Skeletal muscle tissue (tissue), 4 donors: ENCODE data around the gene NLRP9. TPM values are rescaled to one million over a fixed set of nuclear protein-coding genes. Genes with fewer than 3 reads are reported as not detected.
"Not testable (repeated sequence)": the region's sequence is repeated elsewhere in the genome, so short reads cannot be mapped to it uniquely, and the experiment has no call there.

Source experiments
- H3K27ac ChIP-seq: one replicate; pipeline ENCODE4 v1.7.0; 2013; ENCODE audit warnings: mild to moderate bottlenecking, low read depth, low read length, inconsistent platforms
- H3K27me3 ChIP-seq, 3 donors: one replicate each; pipeline ENCODE4 v1.7.0; 2013; ENCODE audit warnings: low read length in 3 of 3; ENCODE audit not compliant: control insufficient read depth in 3 of 3, insufficient read depth in 3 of 3
- H3K36me3 ChIP-seq, 3 donors: one replicate each; pipeline ENCODE4 v1.7.0; 2013; ENCODE audit warnings: low read length in 3 of 3; ENCODE audit not compliant: control insufficient read depth in 3 of 3, insufficient read depth in 3 of 3
- H3K4me1 ChIP-seq, 3 donors: one replicate each; pipeline ENCODE4 v1.7.0; 2013; ENCODE audit warnings: low read length in 3 of 3, mild to moderate bottlenecking in 3 of 3; ENCODE audit not compliant: control insufficient read depth in 3 of 3, insufficient read depth in 3 of 3
- H3K4me3 ChIP-seq, 3 donors: one replicate each; pipeline ENCODE4 v1.7.0; 2013; ENCODE audit warnings: low read length in 3 of 3
- H3K9ac ChIP-seq, 3 donors: one replicate each; pipeline ENCODE4 v1.7.0; 2013; ENCODE audit warnings: low read length in 3 of 3, mild to moderate bottlenecking in 3 of 3, moderate library complexity in 2 of 3, low read depth in 1 of 3
- H3K9me3 ChIP-seq, 3 donors: one replicate each; pipeline ENCODE4 v1.7.0; 2013; ENCODE audit warnings: low read length in 3 of 3; ENCODE audit not compliant: control insufficient read depth in 3 of 3
- total RNA-seq: library from RNA; depleted of rRNA; stranded (reverse); fragments of >200 nt; gene quantifications from one replicate; pipeline ENCODE4 v1.2.3, GENCODE V29; 2014
- donor health status: Osteomylitis.

Gene NLRP9
- not detected for total RNA-seq

- Histone ChIP-seq H3K9me3 (no peaks in the 10 kb centered on the region), H3K4me3 (no peak within 1 kb of the TSS), H3K36me3 (no peaks in the 10 kb centered on the region), H3K4me1 (no peaks in the 10 kb centered on the region), H3K9ac (no peak within 1 kb of the TSS), H3K27me3 (no peaks in the 10 kb centered on the region), H3K27ac (no peak within 1 kb of the TSS)
Observed at GRCh38 chr19:55738302-55738701, at the start of gene NLRP9. Gene NLRP9, minus strand, starts transcription at chr19:55738402. Its CDS starts 28 bp downstream, at chr19:55738374.

GRCh38 chr19:55781112-55781511 is 42.9 kb upstream of the NLRP9 start:
- Histone ChIP-seq H3K4me1 (no peaks in the 10 kb centered on the region), H3K9me3 (peaks cover 0 to 3% (median 0%) of the 10 kb centered on the region in 3 donors), H3K4me3 (no peak overlapping the region), H3K27me3 (no peaks in the 10 kb centered on the region), H3K36me3 (no peaks in the 10 kb centered on the region), H3K9ac (no peak overlapping the region), H3K27ac (no peak overlapping the region)

GRCh38 chr19:55778331-55778730 is 40.1 kb upstream of the NLRP9 start:
- Histone ChIP-seq H3K36me3 (no peaks in the 10 kb centered on the region), H3K27ac (no peak overlapping the region), H3K4me3 (no peak overlapping the region), H3K27me3 (no peaks in the 10 kb centered on the region), H3K9ac (no peak overlapping the region), H3K9me3 (peaks cover 0 to 3% (median 0%) of the 10 kb centered on the region in 3 donors), H3K4me1 (no peaks in the 10 kb centered on the region)

- Histone ChIP-seq H3K9ac (no peak overlapping the region), H3K27me3 (no peaks in the 10 kb centered on the region), H3K4me1 (no peaks in the 10 kb centered on the region)
Observed at GRCh38 chr19:55777528-55777927, 39.3 kb upstream of the NLRP9 start.

GRCh38 chr19:55769632-55770031 is 31.4 kb upstream of the NLRP9 start:
- not testable (repeated sequence) for H3K4me3 ChIP-seq, H3K27ac ChIP-seq, H3K27me3 ChIP-seq, H3K4me1 ChIP-seq, H3K9ac ChIP-seq, H3K36me3 ChIP-seq, H3K9me3 ChIP-seq

More at GRCh38 chr19:55777528-55777927, 39.3 kb upstream of the NLRP9 start:
- Histone ChIP-seq H3K27ac (no peak overlapping the region), H3K36me3 (no peaks in the 10 kb centered on the region), H3K9me3 (peaks cover 0 to 3% (median 0%) of the 10 kb centered on the region in 3 donors), H3K4me3 (no peak overlapping the region)

- H3K9ac ChIP-seq, H3K36me3 ChIP-seq, H3K27me3 ChIP-seq, H3K27ac ChIP-seq, H3K9me3 ChIP-seq, H3K4me3 ChIP-seq, H3K4me1 ChIP-seq: not testable (repeated sequence)
Observed at GRCh38 chr19:55768818-55769217, 30.6 kb upstream of the NLRP9 start, which contains the start of gene RFPL4AL1. Gene RFPL4AL1, plus strand, starts transcription at chr19:55769118. Its CDS starts 2,687 bp downstream, at chr19:55771805.

GRCh38 chr19:55766466-55766865 is 28.3 kb upstream of the NLRP9 start:
- Histone ChIP-seq H3K27ac (no peak overlapping the region), H3K4me1 (no peaks in the 10 kb centered on the region), H3K9ac (no peak overlapping the region), H3K4me3 (no peak overlapping the region), H3K36me3 (no peaks in the 10 kb centered on the region), H3K9me3 (peaks cover 0 to 3% (median 2%) of the 10 kb centered on the region in 3 donors), H3K27me3 (no peaks in the 10 kb centered on the region)

GRCh38 chr19:55758797-55759196 is 20.6 kb upstream of the NLRP9 start, which contains the start of gene RFPL4A:
Gene RFPL4A, plus strand, starts transcription at chr19:55759097. Its CDS starts 2,704 bp downstream, at chr19:55761801.
- H3K4me3 ChIP-seq, H3K9me3 ChIP-seq, H3K9ac ChIP-seq, H3K27me3 ChIP-seq, H3K36me3 ChIP-seq, H3K27ac ChIP-seq, H3K4me1 ChIP-seq: not testable (repeated sequence)

- not testable (repeated sequence) for H3K4me1 ChIP-seq, H3K36me3 ChIP-seq, H3K9me3 ChIP-seq
Observed at GRCh38 chr19:55756808-55757207, 18.6 kb upstream of the NLRP9 start.

GRCh38 chr19:55753401-55753800 is 15.2 kb upstream of the NLRP9 start:
- Histone ChIP-seq H3K4me1 (no peaks in the 10 kb centered on the region), H3K36me3 (no peaks in the 10 kb centered on the region), H3K27ac (no peak overlapping the region), H3K9ac (no peak overlapping the region), H3K4me3 (no peak overlapping the region), H3K9me3 (no peaks in the 10 kb centered on the region), H3K27me3 (peaks cover 0 to 3% (median 0%) of the 10 kb centered on the region in 3 donors)

More at GRCh38 chr19:55756808-55757207, 18.6 kb upstream of the NLRP9 start:
- H3K27me3 ChIP-seq, H3K9ac ChIP-seq, H3K4me3 ChIP-seq, H3K27ac ChIP-seq: not testable (repeated sequence)
